ENCODE measurements around the gene PYGO1. TPM values are rescaled to one million over a fixed set of nuclear protein-coding genes. Genes with fewer than 3 reads are reported as not detected.

PYGO1 gene
- total and polyA plus RNA-seq, 2 of the 4 experiments (the other 2 are of a cell fraction): 3.0 to 6.6 TPM

DNA sequence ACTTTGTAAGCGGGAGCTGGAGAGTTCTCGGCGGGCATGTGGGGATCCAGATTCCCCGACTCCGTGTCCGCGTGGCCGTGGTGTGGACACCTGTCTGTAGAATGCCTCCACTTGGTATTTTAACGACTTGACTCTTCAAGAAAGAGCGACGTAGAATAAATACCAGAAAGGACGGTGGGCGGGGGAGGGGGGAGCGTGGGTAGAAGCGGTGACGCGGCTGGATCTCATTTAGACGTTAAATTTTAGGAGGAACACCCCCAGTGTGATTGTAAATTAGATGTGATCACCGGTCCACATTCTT, 620 bp upstream of the PYGO1 start:
- no TSS peak for BruUV-seq (replicated peaks)

More for the DNA sequence above, 620 bp upstream of the PYGO1 start:
- Histone ChIP-seq H3K56ac (ENCODE audit: extremely low read depth, insufficient read depth, low read length) (peak overlapping the region; percentile 33; the same call in 1 of the 2 replicates), H3K27me3 (ENCODE audit: control insufficient read depth, insufficient read depth, low read length) (no peaks in the 10 kb centered on the region), H3K27ac (ENCODE audit: insufficient read depth, low read length) (peak overlapping the region; percentile 70), H2BK5ac (ENCODE audit: low read depth, low read length, poor library complexity, severe bottlenecking) (peak overlapping the region; percentile 8), H3K9me1 (ENCODE audit: insufficient read depth, low read length) (no peaks in the 10 kb centered on the region), H4K8ac (ENCODE audit: low read depth in 2 of 2, low read length in 2 of 2) (peak overlapping the region; percentile 46 to 73), H3K4me2 (ENCODE audit: low read depth, low read length) (peak overlapping the region; percentile 96), H2BK20ac (ENCODE audit: low read depth, low read length) (0 out of 2 replicates have a peak overlapping the region, but pooled peaks have one; percentile 14), H2AK9ac (replicated peaks; ENCODE audit: low read depth, low read length, poor library complexity) (peak overlapping the region; percentile 82), H4K20me1 (ENCODE audit: insufficient read depth, low read length) (0 out of 2 replicates have a peak, but pooled peaks cover 7% of the 10 kb centered on the region), H3K9me3 (ENCODE audit: control insufficient read depth, insufficient read depth, low read length) (no peaks in the 10 kb centered on the region), H2BK15ac (ENCODE audit: low read depth, low read length) (no peak overlapping the region), H4K5ac (ENCODE audit: low read depth, low read length) (peak overlapping the region; percentile 61), H3K36me3 (ENCODE audit: control insufficient read depth, insufficient read depth, low read length) (no peaks in the 10 kb centered on the region), H3K4me1 (ENCODE audit: control insufficient read depth, insufficient read depth, low read length) (peaks cover 3% of the 10 kb centered on the region; the same call in 1 of the 2 replicates), H3K23ac (ENCODE audit: low read depth, low read length) (peak overlapping the region; percentile 63), H2BK120ac (ENCODE audit: low read depth, low read length) (peak overlapping the region; percentile 68), H2AK5ac (ENCODE audit: low read depth, low read length) (no peak overlapping the region), H2AFZ (replicated peaks; ENCODE audit: low read length, poor library complexity) (peak overlapping the region; percentile 90), H3K79me1 (ENCODE audit: low read depth in 1 of 2, low read length in 2 of 2) (peaks cover 5 to 25% of the 10 kb centered on the region in 2 experiments; a peak in 3 of 4 replicates), H3K4me3 (ENCODE audit: insufficient read depth, low read depth, low read length) (peak overlapping the region; percentile 75), H3K4ac (ENCODE audit: low read depth, low read length) (peak overlapping the region; percentile 61), H3K14ac (replicated peaks; ENCODE audit: low read depth, low read length) (peak overlapping the region; percentile 83), H3K9ac (ENCODE audit: low read depth, low read length) (peak overlapping the region; percentile 68), H3K18ac (ENCODE audit: low read depth, low read length) (peak overlapping the region; percentile 75; the same call in 1 of the 2 replicates), H4K91ac (ENCODE audit: insufficient read depth, low read depth, low read length) (peak overlapping the region; percentile 53)
- TF ChIP-seq MAFK (IDR thresholded peaks at IDR 0.05; ENCODE audit: low read depth, low read length) (no peak), CEBPB (IDR thresholded peaks at IDR 0.05; ENCODE audit: low read depth, low read length) (no peak), RAD21 (IDR thresholded peaks at IDR 0.05; ENCODE audit: low read length) (no peak)
- no peak for ATAC-seq (ENCODE audit: low read depth)
- intact Hi-C loops (cut with micrococcal nuclease): no loop called here
- no peak for DNase-seq
- in situ Hi-C loops (cut with MboI; ENCODE audit: low sequenced_read_pairs): no loop called here
- dilution Hi-C loops (cut with HindIII; ENCODE audit: low sequenced_read_pairs, unreplicated experiment): no loop called here
- ChIA-PET CTCF (no interaction called here), POLR2A (ENCODE audit: unreplicated experiment) (no interaction called here)
- 5% methylated on average over 13 of the region's 19 CpGs; no CpG with 5 or more reads in 1 of the 2 experiments for WGBS, 2 experiments (ENCODE audit: extremely low coverage in 2 of 2, insufficient read length in 1 of 2)

All from IMR-90 (cell line).